SK-N-SH treated with all-trans-retinoic acid at 6 μM for 48 hours (cell line): ENCODE results near the gene VASN.

Experiments used
- ATAC-seq: fragments of 200-7000 bp; cut with Tn5 transposase; 3 replicates; pipeline ENCODE4 v1.9.1; 2020; ENCODE audit warnings: mild to moderate bottlenecking, moderate library complexity
- BACH2 ChIP-seq: fragments of 250-450 bp; sonication (Bioruptor Pico); IDR thresholded peaks from 2 replicates; pipeline ENCODE4 v1.9.0; 2021; ENCODE audit warnings: mild to moderate bottlenecking, borderline replicate concordance
- CSDC2 ChIP-seq: fragments of 250-450 bp; sonication (Bioruptor Pico); IDR thresholded peaks from 2 replicates; pipeline ENCODE4 v1.5.0; 2020; ENCODE audit warnings: mild to moderate bottlenecking, moderate library complexity
- CSRNP3 ChIP-seq: fragments of 250-450 bp; sonication (Bioruptor Pico); IDR thresholded peaks from 2 replicates; pipeline ENCODE4 v1.5.1; 2021; ENCODE audit warnings: mild to moderate bottlenecking, moderate library complexity
- ESRRG ChIP-seq: fragments of 250-450 bp; sonication (Bioruptor Pico); IDR thresholded peaks from 2 replicates; pipeline ENCODE4 v1.6.1; 2021; ENCODE audit warnings: mild to moderate bottlenecking
- ISL1 ChIP-seq: fragments of 250-450 bp; sonication (Bioruptor Pico); IDR thresholded peaks from 2 replicates; pipeline ENCODE4 v2.1.2; 2022; ENCODE audit warnings: mild to moderate bottlenecking, moderate library complexity
- OSR1 ChIP-seq: fragments of 250-450 bp; sonication (Bioruptor Pico); IDR thresholded peaks from 2 replicates; pipeline ENCODE4 v1.8.0; 2022; ENCODE audit warnings: moderate library complexity, mild to moderate bottlenecking, inconsistent platforms
- PPARA ChIP-seq: fragments of 250-450 bp; sonication (Bioruptor Pico); IDR thresholded peaks from 2 replicates; pipeline ENCODE4 v1.5.0; 2020; ENCODE audit warnings: mild to moderate bottlenecking, borderline replicate concordance
- RARB ChIP-seq: fragments of 250-450 bp; sonication (Bioruptor Pico); IDR thresholded peaks from 2 replicates; pipeline ENCODE4 v1.8.0; 2021; ENCODE audit warnings: mild to moderate bottlenecking, moderate library complexity
- SNAI2 ChIP-seq: fragments of 250-450 bp; sonication (Bioruptor Pico); IDR thresholded peaks from 2 replicates; pipeline ENCODE4 v1.5.0; 2020; ENCODE audit warnings: mild to moderate bottlenecking, moderate library complexity
- TCF4 ChIP-seq: fragments of 250-450 bp; sonication (Bioruptor Pico); IDR thresholded peaks from 2 replicates; pipeline ENCODE4 v1.8.0; 2021; ENCODE audit warnings: mild to moderate bottlenecking, moderate library complexity, borderline replicate concordance
- TOX ChIP-seq: fragments of 250-450 bp; sonication (Bioruptor Pico); IDR thresholded peaks from 2 replicates; pipeline ENCODE4 v1.8.0; 2021; ENCODE audit warnings: mild to moderate bottlenecking, moderate library complexity, borderline replicate concordance
- TSHZ2 ChIP-seq: fragments of 250-450 bp; sonication (Bioruptor Pico); IDR thresholded peaks from 2 replicates; pipeline ENCODE4 v1.5.0; 2020; ENCODE audit warnings: mild to moderate bottlenecking, moderate library complexity
- ZC3H10 ChIP-seq: fragments of 250-450 bp; sonication (Bioruptor Pico); IDR thresholded peaks from 2 replicates; pipeline ENCODE4 v1.5.1; 2021; ENCODE audit warnings: mild to moderate bottlenecking, moderate library complexity
- ZNF565 ChIP-seq: fragments of 450-650 bp; formaldehyde crosslinking; conservative IDR thresholded peaks from 2 replicates; pipeline ENCODE4 v1.5.0; 2020; ENCODE audit warnings: low read depth, mild to moderate bottlenecking, moderate library complexity
- ZNF8 ChIP-seq: fragments of 450-650 bp; formaldehyde crosslinking; IDR thresholded peaks from 2 replicates; pipeline ENCODE4 v1.5.0; 2020; ENCODE audit warnings: mild to moderate bottlenecking, moderate library complexity
- TF ChIP-seq, protein P1 (sequence below): fragments of 250-450 bp; sonication (Bioruptor Pico); IDR thresholded peaks from 2 replicates; pipeline ENCODE4 v1.8.0; 2020; ENCODE audit warnings: mild to moderate bottlenecking, moderate library complexity, borderline replicate concordance
- TF ChIP-seq, protein P2 (sequence below): fragments of 250-450 bp; sonication (Bioruptor Pico); IDR thresholded peaks from 2 replicates; pipeline ENCODE4 v1.8.0; 2021; ENCODE audit warnings: low read depth, mild to moderate bottlenecking, moderate library complexity, borderline replicate concordance
- TF ChIP-seq, protein P3 (sequence below): fragments of 250-450 bp; sonication (Bioruptor Pico); IDR thresholded peaks from 2 replicates; pipeline ENCODE4 v1.5.1; 2020; ENCODE audit warnings: low read depth, mild to moderate bottlenecking, moderate library complexity

The VASN gene

DNA sequence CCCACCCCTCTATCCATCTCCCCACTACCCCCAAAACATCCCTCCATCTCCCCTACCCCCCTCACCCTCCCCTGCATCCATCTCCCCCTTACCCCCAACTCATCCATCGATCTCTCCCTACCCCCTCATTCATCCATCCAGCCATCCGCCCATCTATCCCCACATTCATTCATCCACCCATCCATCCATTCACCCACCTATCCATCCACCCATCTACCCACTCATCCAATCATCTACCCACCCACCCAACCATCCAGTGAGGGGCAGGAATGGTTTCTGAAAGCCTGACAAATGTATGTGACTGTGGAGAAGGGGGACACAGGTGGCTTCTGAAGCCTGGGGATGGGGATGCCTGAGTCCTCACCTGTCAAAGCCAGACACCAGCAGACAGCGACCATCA lies 11.7 kb upstream of the VASN start (continued):
- TF ChIP-seq, protein P1, sequence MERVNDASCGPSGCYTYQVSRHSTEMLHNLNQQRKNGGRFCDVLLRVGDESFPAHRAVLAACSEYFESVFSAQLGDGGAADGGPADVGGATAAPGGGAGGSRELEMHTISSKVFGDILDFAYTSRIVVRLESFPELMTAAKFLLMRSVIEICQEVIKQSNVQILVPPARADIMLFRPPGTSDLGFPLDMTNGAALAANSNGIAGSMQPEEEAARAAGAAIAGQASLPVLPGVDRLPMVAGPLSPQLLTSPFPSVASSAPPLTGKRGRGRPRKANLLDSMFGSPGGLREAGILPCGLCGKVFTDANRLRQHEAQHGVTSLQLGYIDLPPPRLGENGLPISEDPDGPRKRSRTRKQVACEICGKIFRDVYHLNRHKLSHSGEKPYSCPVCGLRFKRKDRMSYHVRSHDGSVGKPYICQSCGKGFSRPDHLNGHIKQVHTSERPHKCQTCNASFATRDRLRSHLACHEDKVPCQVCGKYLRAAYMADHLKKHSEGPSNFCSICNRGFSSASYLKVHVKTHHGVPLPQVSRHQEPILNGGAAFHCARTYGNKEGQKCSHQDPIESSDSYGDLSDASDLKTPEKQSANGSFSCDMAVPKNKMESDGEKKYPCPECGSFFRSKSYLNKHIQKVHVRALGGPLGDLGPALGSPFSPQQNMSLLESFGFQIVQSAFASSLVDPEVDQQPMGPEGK (CRISPR knock-in tag), result no peak

- TF ChIP-seq ZC3H10 (no peak), OSR1 (CRISPR knock-in tag) (no peak), PPARA (CRISPR knock-in tag) (no peak), TOX (CRISPR knock-in tag) (no peak)
- TF ChIP-seq, protein P2, sequence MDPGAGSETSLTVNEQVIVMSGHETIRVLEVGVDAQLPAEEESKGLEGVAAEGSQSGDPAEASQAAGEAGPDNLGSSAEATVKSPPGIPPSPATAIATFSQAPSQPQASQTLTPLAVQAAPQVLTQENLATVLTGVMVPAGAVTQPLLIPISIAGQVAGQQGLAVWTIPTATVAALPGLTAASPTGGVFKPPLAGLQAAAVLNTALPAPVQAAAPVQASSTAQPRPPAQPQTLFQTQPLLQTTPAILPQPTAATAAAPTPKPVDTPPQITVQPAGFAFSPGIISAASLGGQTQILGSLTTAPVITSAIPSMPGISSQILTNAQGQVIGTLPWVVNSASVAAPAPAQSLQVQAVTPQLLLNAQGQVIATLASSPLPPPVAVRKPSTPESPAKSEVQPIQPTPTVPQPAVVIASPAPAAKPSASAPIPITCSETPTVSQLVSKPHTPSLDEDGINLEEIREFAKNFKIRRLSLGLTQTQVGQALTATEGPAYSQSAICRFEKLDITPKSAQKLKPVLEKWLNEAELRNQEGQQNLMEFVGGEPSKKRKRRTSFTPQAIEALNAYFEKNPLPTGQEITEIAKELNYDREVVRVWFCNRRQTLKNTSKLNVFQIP (CRISPR knock-in tag), result no peak
- peak; percentile 65 for ATAC-seq
Observed at GRCh38 chr16:4360538-4361021, 11.1 kb upstream of the VASN start.

DNA sequence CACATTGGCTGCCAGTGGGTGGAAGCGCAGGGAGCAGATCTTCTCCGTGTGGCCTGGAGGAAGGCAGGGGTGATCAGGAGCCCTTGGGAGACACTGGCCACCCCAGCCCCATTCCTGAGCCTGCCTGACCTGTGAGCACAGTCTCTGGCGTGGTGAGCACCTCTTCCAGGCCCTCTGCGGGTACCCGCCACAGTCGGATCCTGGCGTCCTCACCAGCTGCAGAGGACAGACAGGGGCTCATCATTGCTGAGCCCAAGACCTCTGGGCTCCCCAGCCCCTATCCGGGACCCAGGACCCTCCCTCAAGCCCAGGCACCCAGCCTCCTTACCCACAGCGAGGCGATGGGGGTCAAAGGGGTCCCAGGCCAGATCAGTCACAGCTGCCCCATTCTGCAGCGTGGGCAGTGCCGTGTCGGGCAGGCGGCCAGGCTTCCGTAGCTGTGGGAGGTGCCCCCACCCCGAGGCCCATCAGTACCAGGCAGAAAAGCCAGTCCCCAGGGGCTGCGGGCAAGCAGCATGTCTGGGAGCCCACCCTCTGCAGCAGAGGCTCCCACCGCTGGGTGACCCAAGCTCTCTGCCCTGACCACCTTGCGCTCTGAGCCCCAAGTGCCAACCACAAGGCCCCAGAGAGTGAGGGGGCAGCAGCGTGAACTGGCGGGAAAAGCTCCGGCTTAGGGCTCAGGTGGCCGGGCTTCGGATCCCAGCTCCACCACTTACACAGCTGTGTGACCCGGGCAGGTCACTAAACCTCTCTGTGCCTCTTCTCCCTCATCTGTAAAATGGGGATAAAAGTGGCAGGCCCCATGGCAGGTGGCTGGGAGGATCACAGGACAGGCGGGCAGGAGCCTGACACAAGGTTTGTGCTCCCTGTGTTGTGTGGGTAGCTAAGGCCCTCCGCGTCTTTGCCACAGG lies 10.4 kb upstream of the VASN start:
- TF ChIP-seq TCF4 (CRISPR knock-in tag) (no peak), SNAI2 (CRISPR knock-in tag) (no peak), PPARA (CRISPR knock-in tag) (no peak), ZNF565 (CRISPR knock-in tag) (no peak), BACH2 (CRISPR knock-in tag) (no peak), OSR1 (CRISPR knock-in tag) (no peak), ZNF8 (CRISPR knock-in tag) (no peak), RARB (CRISPR knock-in tag) (no peak), ESRRG (no peak), CSDC2 (no peak), TSHZ2 (CRISPR knock-in tag) (no peak), ISL1 (no peak), ZC3H10 (no peak), CSRNP3 (CRISPR knock-in tag) (no peak)
- TF ChIP-seq, protein P1 (CRISPR knock-in tag), result no peak
- TF ChIP-seq, protein P2 (CRISPR knock-in tag), result no peak
- TF ChIP-seq, protein P3, sequence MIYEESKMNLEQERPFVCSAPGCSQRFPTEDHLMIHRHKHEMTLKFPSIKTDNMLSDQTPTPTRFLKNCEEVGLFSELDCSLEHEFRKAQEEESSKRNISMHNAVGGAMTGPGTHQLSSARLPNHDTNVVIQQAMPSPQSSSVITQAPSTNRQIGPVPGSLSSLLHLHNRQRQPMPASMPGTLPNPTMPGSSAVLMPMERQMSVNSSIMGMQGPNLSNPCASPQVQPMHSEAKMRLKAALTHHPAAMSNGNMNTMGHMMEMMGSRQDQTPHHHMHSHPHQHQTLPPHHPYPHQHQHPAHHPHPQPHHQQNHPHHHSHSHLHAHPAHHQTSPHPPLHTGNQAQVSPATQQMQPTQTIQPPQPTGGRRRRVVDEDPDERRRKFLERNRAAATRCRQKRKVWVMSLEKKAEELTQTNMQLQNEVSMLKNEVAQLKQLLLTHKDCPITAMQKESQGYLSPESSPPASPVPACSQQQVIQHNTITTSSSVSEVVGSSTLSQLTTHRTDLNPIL (CRISPR knock-in tag), result no peak
- ATAC-seq, result no peak
